ENCODE measurements around the gene TEX48. TPM values are rescaled to one million over a fixed set of nuclear protein-coding genes. Genes with fewer than 3 reads are reported as not detected.

The TEX48 gene
- total and polyA plus RNA-seq, 5 donors from 2014 or later: not detected

GRCh38 chr9:114706711-114707110 is 24.7 kb upstream of the TEX48 start:
- no peak overlapping the region for H3K27ac ChIP-seq (ENCODE audit: insufficient read depth, low read length, poor library complexity, severe bottlenecking)
- H3K27ac Mint-ChIP-seq: no peak overlapping the region
- H3K36me3 ChIP-seq (ENCODE audit: control insufficient read depth, insufficient read depth, low read length): no peaks in the 10 kb centered on the region
- DNase-seq (no peak), ATAC-seq (ENCODE audit: low read depth in 2 of 2) (no peak)
- H3K4me1 ChIP-seq (ENCODE audit: control insufficient read depth, insufficient read depth, low read length, poor library complexity, severe bottlenecking): peaks cover 6% of the 10 kb centered on the region
- H3K4me1 Mint-ChIP-seq: peaks cover 4 to 15% (median 4%) of the 10 kb centered on the region in 4 donors
- no peak overlapping the region for H3K4me3 ChIP-seq (ENCODE audit: low read depth, low read length)
- H3K9me3 Mint-ChIP-seq: peaks cover 0 to 2% (median 0%) of the 10 kb centered on the region in 7 donors
- no peaks in the 10 kb centered on the region for H3K9me3 ChIP-seq (ENCODE audit: control insufficient read depth in 2 of 2, low read length in 2 of 2)
- H3K27me3 ChIP-seq (ENCODE audit: control insufficient read depth, insufficient read depth, low read length): peaks cover 4% of the 10 kb centered on the region
- H3K36me3 Mint-ChIP-seq: no peaks in the 10 kb centered on the region
- H3K27me3 Mint-ChIP-seq: peaks cover 22% of the 10 kb centered on the region
- no peak overlapping the region for H3K4me3 Mint-ChIP-seq

DNA sequence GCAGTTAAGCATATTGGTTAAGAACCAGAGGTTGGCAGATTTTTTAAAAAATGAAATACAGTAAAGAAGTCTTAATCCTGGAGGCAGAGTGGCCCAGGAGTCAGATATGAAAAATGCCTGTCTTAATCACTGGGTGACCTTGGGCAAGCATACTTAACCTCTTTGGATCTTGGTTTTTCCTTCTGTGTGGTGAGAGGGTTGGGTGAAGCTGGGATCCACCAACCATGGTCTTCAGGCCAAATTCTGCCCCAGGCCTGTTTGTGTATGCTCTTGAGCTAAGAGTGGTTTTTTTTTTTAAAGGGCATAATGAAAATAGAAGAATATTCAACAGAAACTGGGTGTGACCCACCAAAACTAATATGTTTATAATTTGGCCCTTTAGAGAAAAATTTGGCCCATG is 20.0 kb upstream of the TEX48 start:
- Mint-ChIP-seq H3K4me3 (no peak overlapping the region), H3K4me1 (peaks cover 0 to 17% (median 13%) of the 10 kb centered on the region in 4 donors), H3K27me3 (peaks cover 14% of the 10 kb centered on the region), H3K9me3 (peaks cover 0 to under 1% (median 0%) of the 10 kb centered on the region in 7 donors), H3K27ac (no peak overlapping the region), H3K36me3 (no peaks in the 10 kb centered on the region)
- Histone ChIP-seq H3K9me3 (ENCODE audit: control insufficient read depth in 2 of 2, low read length in 2 of 2) (no peaks in the 10 kb centered on the region), H3K4me3 (ENCODE audit: low read depth, low read length) (no peak overlapping the region), H3K4me1 (ENCODE audit: control insufficient read depth, insufficient read depth, low read length, poor library complexity, severe bottlenecking) (peaks cover 9% of the 10 kb centered on the region), H3K27me3 (ENCODE audit: control insufficient read depth, insufficient read depth, low read length) (peaks cover 1% of the 10 kb centered on the region), H3K36me3 (ENCODE audit: control insufficient read depth, insufficient read depth, low read length) (no peaks in the 10 kb centered on the region), H3K27ac (ENCODE audit: insufficient read depth, low read length, poor library complexity, severe bottlenecking) (no peak overlapping the region)
- no peak for DNase-seq
- no peak for ATAC-seq (ENCODE audit: low read depth in 2 of 2)

GRCh38 chr9:114697951-114698351 is 16.0 kb upstream of the TEX48 start:
- Histone ChIP-seq H3K27ac (ENCODE audit: insufficient read depth, low read length, poor library complexity, severe bottlenecking) (no peak overlapping the region), H3K27me3 (ENCODE audit: control insufficient read depth, insufficient read depth, low read length) (peaks cover 10% of the 10 kb centered on the region), H3K9me3 (ENCODE audit: control insufficient read depth in 2 of 2, low read length in 2 of 2) (no peaks in the 10 kb centered on the region), H3K4me3 (ENCODE audit: low read depth, low read length) (no peak overlapping the region), H3K4me1 (ENCODE audit: control insufficient read depth, insufficient read depth, low read length, poor library complexity, severe bottlenecking) (peaks cover 9% of the 10 kb centered on the region), H3K36me3 (ENCODE audit: control insufficient read depth, insufficient read depth, low read length) (no peaks in the 10 kb centered on the region)
- ATAC-seq (ENCODE audit: low read depth in 2 of 2): no peak
- H3K36me3 Mint-ChIP-seq: no peaks in the 10 kb centered on the region
- peaks cover 0 to 31% (median 15%) of the 10 kb centered on the region in 4 donors for H3K4me1 Mint-ChIP-seq
- no peaks in the 10 kb centered on the region for H3K9me3 Mint-ChIP-seq
- peak in 1 of 3 donors; percentile 60 for DNase-seq
- peak overlapping the region in 2 of 3 donors; percentile 11 to 50 for H3K27ac Mint-ChIP-seq
- peaks cover 40% of the 10 kb centered on the region for H3K27me3 Mint-ChIP-seq
- H3K4me3 Mint-ChIP-seq: peak overlapping the region in 1 of 4 donors; percentile 14

DNA sequence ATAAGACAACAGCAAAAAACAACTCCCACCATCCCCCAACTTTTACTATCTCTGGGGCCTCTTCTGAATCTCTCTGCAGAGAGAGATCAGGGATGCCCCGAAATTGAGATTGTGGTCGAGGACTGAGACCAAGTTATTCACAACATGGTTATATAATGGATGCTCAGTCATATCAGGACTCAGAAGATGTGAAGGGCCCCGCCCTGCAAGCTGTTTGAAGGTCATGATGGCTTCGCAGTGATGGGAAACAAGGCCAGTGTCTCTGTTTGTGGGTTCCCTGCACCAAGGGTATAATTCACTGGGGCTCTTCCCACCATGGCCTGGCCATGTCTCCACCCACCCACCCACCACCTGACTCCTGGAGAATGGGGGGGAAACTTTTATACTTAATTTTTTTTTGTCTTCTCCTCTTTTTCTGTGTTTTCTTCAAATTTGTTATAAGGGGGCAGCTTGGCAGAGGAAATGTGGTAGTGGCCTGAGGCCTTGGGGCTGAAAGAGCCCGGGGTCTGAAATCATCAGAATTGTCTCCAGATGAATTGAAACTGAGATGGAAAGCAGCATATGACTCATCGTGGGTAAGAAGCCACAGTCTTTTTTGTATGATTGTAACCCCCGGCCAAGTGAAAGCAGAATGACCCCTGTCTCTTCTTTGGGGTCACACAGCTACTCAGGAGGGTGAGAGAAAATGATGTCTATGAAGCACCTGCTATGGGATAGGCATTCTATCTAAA is 15.0 kb upstream of the TEX48 start:
- peaks cover 0 to 31% (median 15%) of the 10 kb centered on the region in 4 donors for H3K4me1 Mint-ChIP-seq
- no peaks in the 10 kb centered on the region for H3K9me3 Mint-ChIP-seq
- H3K27me3 ChIP-seq (ENCODE audit: control insufficient read depth, insufficient read depth, low read length): peaks cover 13% of the 10 kb centered on the region
- H3K4me3 Mint-ChIP-seq: peak overlapping the region in 3 of 4 donors; percentile 14 to 44 (median 16)
- H3K27ac ChIP-seq (ENCODE audit: insufficient read depth, low read length, poor library complexity, severe bottlenecking): no peak overlapping the region
- no peak overlapping the region for H3K4me3 ChIP-seq (ENCODE audit: low read depth, low read length)
- DNase-seq (peak in 2 of 3 donors; percentile 29 to 92), ATAC-seq (ENCODE audit: low read depth in 2 of 2) (peak; percentile 60 to 67)
- H3K27ac Mint-ChIP-seq: peak overlapping the region; percentile 50 to 91 (median 86)
- no peaks in the 10 kb centered on the region for H3K9me3 ChIP-seq (ENCODE audit: control insufficient read depth in 2 of 2, low read length in 2 of 2)
- peaks cover 10% of the 10 kb centered on the region for H3K4me1 ChIP-seq (ENCODE audit: control insufficient read depth, insufficient read depth, low read length, poor library complexity, severe bottlenecking)
- H3K36me3 Mint-ChIP-seq: no peaks in the 10 kb centered on the region
- H3K27me3 Mint-ChIP-seq: peaks cover 44% of the 10 kb centered on the region
- H3K36me3 ChIP-seq (ENCODE audit: control insufficient read depth, insufficient read depth, low read length): no peaks in the 10 kb centered on the region

DNA sequence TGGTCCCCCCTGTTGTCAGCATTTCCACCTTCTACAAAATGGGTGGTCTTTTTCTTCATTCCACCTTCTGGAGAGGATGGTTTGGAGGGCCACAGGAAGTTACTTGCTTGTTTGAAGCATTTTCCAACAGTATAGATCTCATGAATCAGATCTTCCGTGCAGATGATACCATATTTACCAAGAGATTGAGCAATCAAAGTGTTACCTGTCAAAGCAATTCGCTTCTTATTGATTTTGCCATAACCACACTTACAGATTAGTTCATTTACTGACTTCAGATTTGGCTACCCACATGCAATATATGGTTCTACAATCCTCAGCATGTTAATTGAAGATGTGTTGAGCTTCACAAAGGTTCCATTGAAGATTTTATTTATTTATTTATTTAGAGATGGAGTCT is 14.0 kb upstream of the TEX48 start:
- H3K36me3 ChIP-seq (ENCODE audit: control insufficient read depth, insufficient read depth, low read length): no peaks in the 10 kb centered on the region
- H3K9me3 Mint-ChIP-seq: no peaks in the 10 kb centered on the region
- no peak overlapping the region for H3K4me3 ChIP-seq (ENCODE audit: low read depth, low read length)
- H3K4me3 Mint-ChIP-seq: peak overlapping the region in 1 of 4 donors; percentile 30
- peaks cover 18% of the 10 kb centered on the region for H3K4me1 ChIP-seq (ENCODE audit: control insufficient read depth, insufficient read depth, low read length, poor library complexity, severe bottlenecking)
- H3K4me1 Mint-ChIP-seq: peaks cover 0 to 40% (median 24%) of the 10 kb centered on the region in 4 donors
- H3K27me3 Mint-ChIP-seq: peaks cover 42% of the 10 kb centered on the region
- DNase-seq (no peak), ATAC-seq (ENCODE audit: low read depth in 2 of 2) (no peak)
- H3K27ac Mint-ChIP-seq: no peak overlapping the region
- no peaks in the 10 kb centered on the region for H3K36me3 Mint-ChIP-seq
- no peak overlapping the region for H3K27ac ChIP-seq (ENCODE audit: insufficient read depth, low read length, poor library complexity, severe bottlenecking)
- peaks cover 13% of the 10 kb centered on the region for H3K27me3 ChIP-seq (ENCODE audit: control insufficient read depth, insufficient read depth, low read length)
- no peaks in the 10 kb centered on the region for H3K9me3 ChIP-seq (ENCODE audit: control insufficient read depth in 2 of 2, low read length in 2 of 2)

GRCh38 chr9:114694719-114695269 is 12.8 kb upstream of the TEX48 start:
- H3K9me3 ChIP-seq (ENCODE audit: control insufficient read depth in 2 of 2, low read length in 2 of 2): no peaks in the 10 kb centered on the region
- no peaks in the 10 kb centered on the region for H3K36me3 ChIP-seq (ENCODE audit: control insufficient read depth, insufficient read depth, low read length)
- Mint-ChIP-seq H3K9me3 (no peaks in the 10 kb centered on the region), H3K4me1 (peaks cover 0 to 45% (median 30%) of the 10 kb centered on the region in 4 donors), H3K27ac (peak overlapping the region in 1 of 3 donors; percentile 73), H3K4me3 (no peak overlapping the region), H3K27me3 (peaks cover 46% of the 10 kb centered on the region), H3K36me3 (no peaks in the 10 kb centered on the region)
- peak in 1 of 3 donors; percentile 74 for DNase-seq
- no peak overlapping the region for H3K4me3 ChIP-seq (ENCODE audit: low read depth, low read length)
- no peak overlapping the region for H3K27ac ChIP-seq (ENCODE audit: insufficient read depth, low read length, poor library complexity, severe bottlenecking)
- H3K27me3 ChIP-seq (ENCODE audit: control insufficient read depth, insufficient read depth, low read length): peaks cover 13% of the 10 kb centered on the region
- peaks cover 24% of the 10 kb centered on the region for H3K4me1 ChIP-seq (ENCODE audit: control insufficient read depth, insufficient read depth, low read length, poor library complexity, severe bottlenecking)
- ATAC-seq (ENCODE audit: low read depth in 2 of 2): no peak

- Histone ChIP-seq H3K27ac (ENCODE audit: insufficient read depth, low read length, poor library complexity, severe bottlenecking) (no peak overlapping the region), H3K36me3 (ENCODE audit: control insufficient read depth, insufficient read depth, low read length) (no peaks in the 10 kb centered on the region), H3K9me3 (ENCODE audit: control insufficient read depth in 2 of 2, low read length in 2 of 2) (no peaks in the 10 kb centered on the region), H3K4me3 (ENCODE audit: low read depth, low read length) (no peak overlapping the region), H3K4me1 (ENCODE audit: control insufficient read depth, insufficient read depth, low read length, poor library complexity, severe bottlenecking) (peaks cover 24% of the 10 kb centered on the region), H3K27me3 (ENCODE audit: control insufficient read depth, insufficient read depth, low read length) (peaks cover 13% of the 10 kb centered on the region)
- ATAC-seq (ENCODE audit: low read depth in 2 of 2): no peak
- H3K9me3 Mint-ChIP-seq: no peaks in the 10 kb centered on the region
- peaks cover 0 to 45% (median 30%) of the 10 kb centered on the region in 4 donors for H3K4me1 Mint-ChIP-seq
- no peaks in the 10 kb centered on the region for H3K36me3 Mint-ChIP-seq
- peak overlapping the region in 1 of 3 donors; percentile 87 for H3K27ac Mint-ChIP-seq
- H3K4me3 Mint-ChIP-seq: no peak overlapping the region
- peaks cover 46% of the 10 kb centered on the region for H3K27me3 Mint-ChIP-seq
- no peak for DNase-seq
These were observed 12.2 kb upstream of the TEX48 start for GRCh38 chr9:114694146-114694545.

Measured in CD4-positive, CD25-positive, alpha-beta regulatory T cell (primary cell).